ENCODE results near the gene VAV2. TPM values are rescaled to one million over a fixed set of nuclear protein-coding genes. Genes with fewer than 3 reads are reported as not detected.

The VAV2 gene
- polyA plus RNA-seq, 3 donors from 2014 or later: 0.12 to 0.28 TPM; not detected in 1

DNA sequence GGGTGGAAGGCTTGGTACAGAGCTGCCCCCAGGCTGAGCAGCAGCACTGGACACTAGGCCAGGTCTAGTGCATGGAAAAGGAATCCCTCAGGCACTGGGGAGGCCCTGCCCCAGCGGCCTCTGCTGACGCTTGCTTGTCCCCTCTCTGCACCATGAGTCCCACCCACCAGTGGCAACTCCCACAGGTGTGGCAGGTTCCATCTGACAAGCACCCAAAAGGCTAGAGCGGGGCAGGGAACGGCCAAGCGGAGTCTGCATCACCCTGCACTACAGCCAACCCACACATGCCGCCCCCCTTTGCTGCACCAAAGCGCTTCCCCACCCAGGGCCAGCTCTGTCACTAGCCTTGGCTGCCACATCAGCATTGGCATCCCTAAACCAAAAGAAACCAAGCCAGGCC is 138.8 kb downstream of the VAV2 start:
- Mint-ChIP-seq H3K27ac (no peak overlapping the region), H3K36me3 (no peaks in the 10 kb centered on the region), H3K9me3 (no peaks in the 10 kb centered on the region), H3K4me3 (no peak overlapping the region), H3K27me3 (ENCODE audit: low read depth in 3 of 3) (peaks cover 2 to 7% (median 5%) of the 10 kb centered on the region in 3 donors), H3K4me1 (no peaks in the 10 kb centered on the region)
- no peak for DNase-seq

DNA sequence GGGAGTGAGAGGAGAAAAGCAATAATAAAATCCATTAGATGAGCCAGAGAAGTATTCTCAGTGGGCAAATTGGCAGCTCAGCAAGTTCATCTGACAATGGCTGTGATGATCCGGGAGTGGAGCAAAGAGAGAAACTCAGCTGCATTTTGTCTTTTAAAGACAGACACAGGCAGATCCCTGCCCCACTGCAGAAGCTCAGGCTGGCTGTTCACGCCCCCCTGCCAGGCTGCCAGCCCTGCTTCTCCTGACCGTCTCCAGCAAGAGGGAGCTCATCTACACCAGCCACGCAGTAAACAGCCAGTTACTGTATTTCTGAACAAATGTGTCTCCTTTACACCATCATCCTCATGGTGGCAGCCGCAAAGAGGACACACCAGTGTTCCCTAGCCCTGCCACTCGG is 139.7 kb downstream of the VAV2 start:
- Mint-ChIP-seq H3K4me3 (no peak overlapping the region), H3K9me3 (no peaks in the 10 kb centered on the region), H3K36me3 (no peaks in the 10 kb centered on the region), H3K4me1 (no peaks in the 10 kb centered on the region), H3K27me3 (ENCODE audit: low read depth in 3 of 3) (peaks cover 0 to 4% (median 2%) of the 10 kb centered on the region in 3 donors), H3K27ac (no peak overlapping the region)
- no peak for DNase-seq

DNA sequence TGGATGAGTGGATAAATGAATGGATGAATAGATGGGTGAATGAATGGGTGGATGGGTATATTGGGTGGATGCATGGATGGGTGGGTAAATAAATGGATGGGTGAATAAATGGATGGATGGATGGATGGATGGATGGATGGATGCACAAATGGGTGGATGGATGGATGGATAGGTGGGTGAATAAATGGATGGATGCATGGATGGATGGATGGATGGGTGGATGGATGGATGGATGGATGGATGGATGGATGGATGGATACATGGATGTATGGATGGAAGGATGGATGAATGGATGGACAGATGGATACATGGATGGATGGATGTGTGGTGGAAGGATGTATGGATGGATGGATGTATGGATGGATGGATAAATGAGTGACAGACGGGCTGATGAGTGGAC is 140.4 kb downstream of the VAV2 start:
- H3K36me3 Mint-ChIP-seq: no peaks in the 10 kb centered on the region
- H3K4me3 Mint-ChIP-seq: no peak overlapping the region
- H3K4me1 Mint-ChIP-seq: no peaks in the 10 kb centered on the region
- no peaks in the 10 kb centered on the region for H3K9me3 Mint-ChIP-seq
- DNase-seq: no peak
- no peak overlapping the region for H3K27ac Mint-ChIP-seq
- peaks cover 0 to 4% (median 2%) of the 10 kb centered on the region in 3 donors for H3K27me3 Mint-ChIP-seq (ENCODE audit: low read depth in 3 of 3)

DNA sequence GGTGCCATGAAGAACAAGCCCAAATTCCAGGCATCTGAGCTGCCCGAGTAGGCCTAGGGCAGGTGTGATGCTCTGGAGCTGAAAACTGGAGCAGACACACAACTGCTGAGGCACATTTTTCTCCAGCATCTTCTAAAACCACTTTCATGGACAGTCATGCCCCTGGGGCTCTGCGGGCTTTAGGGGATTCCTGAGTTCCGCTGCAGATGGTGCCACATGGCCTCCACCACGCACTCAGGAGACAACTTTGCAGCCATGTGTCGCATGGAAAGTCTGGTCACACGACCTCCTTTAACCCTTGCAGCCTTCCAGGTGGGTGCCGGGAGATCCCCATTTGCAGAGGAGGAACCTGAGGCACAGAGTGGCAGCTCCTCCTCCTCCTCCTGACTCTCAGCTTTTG is 141.2 kb downstream of the VAV2 start:
- no peak overlapping the region for H3K4me3 Mint-ChIP-seq
- no peaks in the 10 kb centered on the region for H3K9me3 Mint-ChIP-seq
- H3K27ac Mint-ChIP-seq: no peak overlapping the region
- H3K36me3 Mint-ChIP-seq: no peaks in the 10 kb centered on the region
- H3K27me3 Mint-ChIP-seq (ENCODE audit: low read depth in 3 of 3): peaks cover 0 to 4% (median 2%) of the 10 kb centered on the region in 3 donors
- no peak for DNase-seq
- H3K4me1 Mint-ChIP-seq: no peaks in the 10 kb centered on the region

DNA sequence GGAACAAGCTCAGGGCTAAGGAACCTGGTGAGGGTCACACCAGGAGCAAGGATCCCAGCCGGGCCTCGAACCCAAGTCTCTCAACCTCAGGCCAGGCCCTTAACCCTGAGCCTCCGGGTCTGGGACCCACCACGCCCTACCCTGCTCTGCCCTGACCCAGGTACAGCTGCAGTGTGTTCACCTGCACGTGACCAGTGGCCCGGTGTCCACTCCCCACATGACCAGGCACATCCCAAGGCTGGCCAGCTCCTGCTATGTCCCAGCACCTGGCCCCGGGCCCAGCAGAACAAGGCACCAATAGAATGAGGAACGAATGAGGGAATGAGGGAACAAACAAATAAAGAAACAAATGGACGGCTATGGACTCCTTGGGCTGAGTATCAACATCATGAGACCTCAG is 142.0 kb downstream of the VAV2 start:
- no peaks in the 10 kb centered on the region for H3K36me3 Mint-ChIP-seq
- no peak overlapping the region for H3K27ac Mint-ChIP-seq
- no peak for DNase-seq
- H3K4me3 Mint-ChIP-seq: no peak overlapping the region
- no peaks in the 10 kb centered on the region for H3K9me3 Mint-ChIP-seq
- H3K4me1 Mint-ChIP-seq: peaks cover 0 to 2% of the 10 kb centered on the region in 2 donors
- peaks cover 0 to 2% (median 2%) of the 10 kb centered on the region in 3 donors for H3K27me3 Mint-ChIP-seq (ENCODE audit: low read depth in 3 of 3)

DNA sequence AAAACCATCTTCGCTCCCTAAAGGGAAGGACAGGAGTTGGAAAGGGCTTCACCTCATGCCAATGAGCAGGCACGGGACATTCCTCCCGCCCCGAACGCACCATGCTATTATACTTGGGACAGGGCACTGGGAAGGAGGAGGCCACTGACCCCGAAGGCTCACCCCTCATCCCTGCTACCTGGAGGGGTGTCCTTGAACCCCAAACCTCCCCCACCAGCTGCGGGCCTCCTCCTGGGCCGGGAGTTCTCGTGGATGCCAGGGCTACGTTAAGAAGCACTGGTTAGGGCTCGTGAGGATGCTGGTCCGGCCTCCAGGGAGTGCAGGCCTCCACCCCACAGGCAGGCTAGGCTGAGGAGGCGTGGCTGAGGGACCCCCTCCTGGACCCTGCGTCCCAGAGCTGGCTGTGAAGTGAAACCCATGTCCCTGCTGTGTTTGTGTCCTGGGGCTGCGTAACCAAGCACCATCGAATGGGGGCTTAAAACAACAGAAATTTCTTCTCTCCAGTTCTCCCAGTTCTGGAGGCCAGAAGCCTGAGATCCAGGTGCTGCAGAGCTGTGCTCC is 142.9 kb downstream of the VAV2 start:
- no peak overlapping the region for H3K27ac Mint-ChIP-seq
- no peaks in the 10 kb centered on the region for H3K9me3 Mint-ChIP-seq
- peaks cover 0 to 2% of the 10 kb centered on the region in 2 donors for H3K4me1 Mint-ChIP-seq
- no peaks in the 10 kb centered on the region for H3K36me3 Mint-ChIP-seq
- H3K4me3 Mint-ChIP-seq: no peak overlapping the region
- H3K27me3 Mint-ChIP-seq (ENCODE audit: low read depth in 3 of 3): peaks cover 0 to 2% (median 2%) of the 10 kb centered on the region in 3 donors
- DNase-seq: no peak

DNA sequence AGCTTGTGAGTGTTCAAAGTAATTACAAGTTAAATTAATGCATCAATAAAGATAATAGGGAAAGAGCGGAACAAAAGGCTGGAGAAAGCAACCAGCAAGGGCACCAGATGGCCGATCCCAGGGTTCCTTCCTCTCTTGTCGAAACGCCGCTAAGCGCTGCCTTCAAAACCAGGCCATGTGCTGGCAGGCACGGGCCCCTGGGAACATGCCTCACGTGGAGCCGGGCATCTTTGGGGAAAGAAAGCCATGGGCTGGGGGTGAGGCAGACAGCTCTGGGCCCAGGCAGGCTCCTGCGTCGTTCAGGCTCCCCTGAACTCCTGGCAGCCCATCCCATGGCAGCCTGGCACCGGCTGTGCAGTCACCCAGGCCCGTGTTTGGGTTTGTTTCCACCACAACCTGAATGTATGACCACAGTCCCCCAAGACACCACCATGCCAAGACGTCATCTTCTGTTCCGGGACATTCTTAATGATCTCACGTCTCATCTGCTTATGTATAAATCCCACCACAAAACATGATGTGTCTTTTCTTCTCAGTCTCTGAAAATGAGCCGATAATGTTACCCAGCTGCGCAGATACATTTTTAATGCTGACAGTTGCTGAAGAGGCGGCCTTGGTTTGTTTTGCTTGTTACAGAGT is 143.5 kb downstream of the VAV2 start:
- no peak overlapping the region for H3K4me3 Mint-ChIP-seq
- H3K36me3 Mint-ChIP-seq: no peaks in the 10 kb centered on the region
- peaks cover 0 to 3% (median 0%) of the 10 kb centered on the region in 3 donors for H3K27me3 Mint-ChIP-seq (ENCODE audit: low read depth in 3 of 3)
- peaks cover 0 to 2% of the 10 kb centered on the region in 2 donors for H3K4me1 Mint-ChIP-seq
- no peaks in the 10 kb centered on the region for H3K9me3 Mint-ChIP-seq
- DNase-seq: no peak
- no peak overlapping the region for H3K27ac Mint-ChIP-seq

DNA sequence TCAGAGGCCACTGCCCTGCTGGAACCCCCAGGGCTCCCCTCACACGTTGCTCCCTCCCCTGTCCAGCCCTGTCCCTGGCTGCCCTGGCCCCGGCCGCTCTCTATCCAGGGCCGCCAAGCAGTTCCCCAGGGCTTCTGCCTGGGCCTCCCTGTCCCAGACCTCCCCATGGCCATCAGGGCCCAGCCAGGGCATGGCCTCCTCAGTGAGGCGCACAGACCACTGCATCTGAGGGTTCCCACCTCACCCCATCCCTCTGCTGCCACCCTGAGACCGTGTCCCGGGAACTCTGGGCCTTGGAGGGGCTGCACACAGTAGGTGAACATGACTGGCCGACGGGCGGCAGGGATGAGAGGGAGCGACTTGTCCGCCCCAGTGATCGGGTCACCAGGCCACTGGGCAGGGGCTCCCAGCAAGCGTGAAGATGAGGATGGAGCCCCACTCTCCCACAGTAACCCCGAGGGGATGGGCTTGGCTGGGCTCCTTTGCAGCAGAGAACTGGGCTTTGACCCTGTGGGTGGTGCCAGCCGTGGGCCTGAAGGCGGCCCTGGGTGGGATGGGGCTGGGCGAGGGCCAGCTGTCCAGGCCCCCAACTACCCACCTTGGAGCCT is 145.5 kb downstream of the VAV2 start:
- Mint-ChIP-seq H3K4me1 (peaks cover 0 to 2% of the 10 kb centered on the region in 2 donors), H3K27ac (no peak overlapping the region)

DNA sequence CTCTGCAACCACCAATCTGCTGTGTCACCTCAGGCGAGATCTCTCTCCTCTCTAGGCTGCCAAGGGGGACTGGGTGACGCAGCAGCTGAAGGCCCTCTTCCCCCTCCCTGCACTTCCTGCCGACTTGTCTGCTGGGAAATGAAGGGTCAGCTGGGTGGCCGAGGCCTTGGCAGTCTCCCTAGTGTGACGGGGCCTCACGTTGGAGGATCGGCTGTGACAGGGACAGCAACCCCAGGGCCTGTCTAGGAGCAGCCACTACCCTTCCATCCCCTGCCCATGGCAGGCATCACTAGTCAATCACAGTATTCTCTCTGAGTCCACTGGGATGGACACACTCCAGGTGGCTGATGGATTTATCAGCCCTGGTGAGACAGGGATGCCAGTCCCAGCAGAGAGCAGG is 146.7 kb downstream of the VAV2 start:
- DNase-seq: no peak
- Mint-ChIP-seq H3K36me3 (no peaks in the 10 kb centered on the region), H3K9me3 (no peaks in the 10 kb centered on the region), H3K27me3 (ENCODE audit: low read depth in 3 of 3) (peaks cover 0 to 4% (median 0%) of the 10 kb centered on the region in 3 donors), H3K4me3 (no peak overlapping the region), H3K27ac (no peak overlapping the region), H3K4me1 (peaks cover 0 to 2% of the 10 kb centered on the region in 2 donors)

More for the DNA sequence above, 145.5 kb downstream of the VAV2 start:
- H3K4me3 Mint-ChIP-seq: no peak overlapping the region
- H3K9me3 Mint-ChIP-seq: no peaks in the 10 kb centered on the region
- DNase-seq: no peak
- peaks cover 0 to 6% (median 0%) of the 10 kb centered on the region in 3 donors for H3K27me3 Mint-ChIP-seq (ENCODE audit: low read depth in 3 of 3)
- no peaks in the 10 kb centered on the region for H3K36me3 Mint-ChIP-seq

DNA sequence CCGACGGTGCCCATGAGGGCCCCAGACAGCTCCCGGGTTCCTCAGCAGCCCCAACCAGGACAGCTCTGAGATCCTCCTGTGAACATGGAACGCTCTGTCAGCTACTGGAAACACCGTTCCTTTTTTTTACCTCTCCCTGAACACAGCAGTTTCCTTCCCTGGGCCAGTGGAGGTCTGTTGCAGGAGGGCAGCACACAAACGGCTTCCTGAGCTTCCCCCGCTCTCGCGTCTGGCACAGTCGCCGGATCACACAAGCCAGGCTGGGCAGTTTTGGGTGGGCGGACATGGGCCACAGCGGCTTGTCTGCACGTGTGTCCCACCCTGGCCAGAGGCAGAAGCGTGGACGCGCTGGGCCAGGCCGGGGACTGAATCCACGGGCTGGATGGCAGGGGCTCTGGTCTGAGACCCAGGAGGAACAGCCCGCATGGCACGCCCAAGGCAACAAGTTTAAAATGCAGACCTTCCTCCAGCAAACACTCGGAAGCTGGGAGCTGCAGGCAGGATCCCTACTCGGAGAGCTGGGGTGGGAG is 147.2 kb downstream of the VAV2 start:
- no peak for DNase-seq
- H3K9me3 Mint-ChIP-seq: no peaks in the 10 kb centered on the region
- H3K4me3 Mint-ChIP-seq: no peak overlapping the region
- peaks cover 0 to 4% (median 0%) of the 10 kb centered on the region in 3 donors for H3K27me3 Mint-ChIP-seq (ENCODE audit: low read depth in 3 of 3)
- H3K4me1 Mint-ChIP-seq: peaks cover 0 to 2% of the 10 kb centered on the region in 2 donors
- H3K27ac Mint-ChIP-seq: no peak overlapping the region
- no peaks in the 10 kb centered on the region for H3K36me3 Mint-ChIP-seq

DNA sequence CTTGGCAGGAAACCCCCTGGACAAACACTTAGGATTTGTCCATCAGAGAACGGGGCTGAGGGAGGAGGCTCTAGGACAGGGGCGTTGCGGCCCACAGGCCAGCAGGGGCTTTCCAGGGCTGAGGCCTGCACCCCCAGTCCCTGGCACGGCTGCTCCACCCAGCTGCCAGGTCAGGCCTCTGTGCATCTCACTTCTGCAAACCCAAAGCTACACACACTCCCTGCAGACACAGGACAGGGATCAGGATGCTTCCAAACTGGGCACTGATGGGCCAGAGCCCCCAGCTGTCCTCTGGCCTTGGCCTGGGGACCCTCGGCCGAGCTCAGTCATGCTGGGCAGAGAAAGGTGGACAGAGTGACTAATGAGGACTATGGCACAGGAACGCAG is 147.7 kb downstream of the VAV2 start:
- Mint-ChIP-seq H3K4me1 (peaks cover 0 to 2% of the 10 kb centered on the region in 2 donors), H3K27ac (no peak overlapping the region), H3K4me3 (no peak overlapping the region), H3K36me3 (no peaks in the 10 kb centered on the region), H3K9me3 (no peaks in the 10 kb centered on the region), H3K27me3 (ENCODE audit: low read depth in 3 of 3) (peaks cover 0 to 4% (median 0%) of the 10 kb centered on the region in 3 donors)
- no peak for DNase-seq

DNA sequence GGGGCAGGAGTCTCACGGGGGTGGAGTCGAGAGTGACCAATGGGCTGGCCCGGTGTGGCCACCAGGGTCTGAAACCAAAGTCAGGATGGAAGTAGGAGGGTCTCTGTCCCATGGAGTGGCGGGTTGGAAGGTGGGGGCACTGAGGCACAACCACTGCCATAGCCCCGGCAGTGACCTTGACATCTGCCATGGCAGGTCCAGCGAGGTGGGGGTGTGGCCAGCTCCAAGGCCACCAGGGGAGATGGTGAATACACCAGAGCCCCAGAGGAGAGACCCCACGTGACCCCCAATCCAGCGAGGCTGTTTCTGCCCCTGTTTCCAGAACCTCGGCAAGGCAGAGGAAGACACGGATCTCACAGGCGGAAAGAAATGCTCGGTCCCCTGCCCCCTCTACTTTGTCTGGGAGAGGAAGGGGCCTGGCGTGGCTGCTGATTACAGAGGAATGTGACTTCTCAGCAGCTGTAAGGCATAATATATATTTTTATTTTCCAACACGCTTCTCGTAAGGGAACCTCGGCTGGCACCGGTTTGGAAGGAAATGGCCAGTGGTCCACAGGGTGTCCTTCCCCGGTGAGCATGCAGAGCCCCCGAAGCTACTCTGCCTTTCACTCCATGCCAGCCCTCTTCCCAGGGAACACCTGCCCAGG is 148.2 kb downstream of the VAV2 start:
- Mint-ChIP-seq H3K4me3 (no peak overlapping the region), H3K27me3 (ENCODE audit: low read depth in 3 of 3) (peaks cover 1 to 4% (median 2%) of the 10 kb centered on the region in 3 donors), H3K27ac (no peak overlapping the region), H3K9me3 (no peaks in the 10 kb centered on the region), H3K36me3 (no peaks in the 10 kb centered on the region), H3K4me1 (peaks cover 0 to 2% of the 10 kb centered on the region in 2 donors)
- DNase-seq: no peak

DNA sequence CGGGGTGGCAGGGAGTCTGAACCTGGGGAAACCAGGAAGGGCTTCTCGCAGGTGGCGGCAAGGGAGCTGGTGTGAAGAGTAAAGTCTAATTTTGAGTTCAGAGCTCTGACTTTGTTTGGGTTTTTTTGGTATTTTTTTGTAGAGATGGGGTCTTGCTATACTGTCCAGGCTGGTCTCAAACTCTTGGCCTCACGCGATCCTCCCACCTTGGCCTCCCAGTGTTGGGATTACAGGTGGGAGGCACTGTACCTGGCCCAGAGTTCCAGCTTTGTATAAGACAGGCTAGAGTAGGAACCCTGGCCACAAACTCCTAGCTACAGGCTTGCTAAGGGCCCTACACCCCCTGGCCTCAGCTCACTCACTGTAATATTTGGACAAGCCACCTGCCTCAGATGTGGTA is 148.9 kb downstream of the VAV2 start:
- H3K4me1 Mint-ChIP-seq: peaks cover 0 to 2% of the 10 kb centered on the region in 2 donors
- H3K27me3 Mint-ChIP-seq (ENCODE audit: low read depth in 3 of 3): peaks cover 1 to 4% (median 2%) of the 10 kb centered on the region in 3 donors
- no peaks in the 10 kb centered on the region for H3K36me3 Mint-ChIP-seq
- H3K9me3 Mint-ChIP-seq: no peaks in the 10 kb centered on the region
- no peak overlapping the region for H3K4me3 Mint-ChIP-seq
- no peak overlapping the region for H3K27ac Mint-ChIP-seq
- no peak for DNase-seq

DNA sequence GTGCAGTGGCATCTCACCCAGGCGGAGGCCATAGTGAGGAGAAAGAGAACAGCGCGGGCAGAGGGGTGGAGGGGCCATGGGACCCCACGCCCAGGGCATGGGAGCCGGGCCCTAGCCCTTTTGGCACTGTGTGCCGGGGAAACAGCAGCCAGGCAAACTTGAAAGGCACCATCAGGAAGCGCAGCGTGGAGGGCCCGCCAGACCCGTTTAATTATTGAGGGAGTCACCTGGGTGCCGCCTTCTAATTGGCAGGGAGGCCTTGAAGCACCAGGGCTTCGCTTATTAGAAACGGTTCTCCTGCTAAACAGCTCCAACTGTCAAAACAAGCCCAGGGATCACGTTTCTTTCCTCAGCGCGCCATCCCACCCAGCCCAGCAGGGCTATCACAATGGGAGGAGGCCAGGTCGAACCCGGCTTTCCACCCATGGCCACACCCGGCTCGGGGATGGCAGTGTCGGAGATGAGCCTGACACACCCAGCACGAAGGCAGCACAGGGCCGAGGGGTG is 149.3 kb downstream of the VAV2 start:
- Mint-ChIP-seq H3K4me1 (peaks cover 0 to 2% of the 10 kb centered on the region in 2 donors), H3K36me3 (no peaks in the 10 kb centered on the region), H3K27me3 (ENCODE audit: low read depth in 3 of 3) (peaks cover 1 to 4% (median 2%) of the 10 kb centered on the region in 3 donors), H3K9me3 (no peaks in the 10 kb centered on the region), H3K4me3 (no peak overlapping the region), H3K27ac (no peak overlapping the region)
- DNase-seq: no peak
